K562 (cell line): ENCODE data around the gene GRAMD2A. TPM values are rescaled to one million over a fixed set of nuclear protein-coding genes. Genes with fewer than 3 reads are reported as not detected.

Source experiments
- ATAC-seq: fragments of 200-7000 bp; cut with Tn5 transposase; 3 replicates; pipeline ENCODE4 v1.9.1; 2020; ENCODE audit warnings: moderate library complexity
- BruUV-seq: library from RNA; stranded (reverse); fragments of 400-500 nt; replicated peaks from 2 replicates; lab custom pipeline; 2021; lab: Mats Ljungman, UMichigan
- CTCF ChIA-PET: fragments of 300-600 bp; formaldehyde crosslinking; extraction: SDS; loops from one replicate; lab custom pipeline; 2021; ENCODE audit warnings: low intra/inter-chr PET ratio; lab: Yijun Ruan, JAX
- POLR2A ChIA-PET: fragments of 300-600, 350-650 bp; sonication (Branson Sonifier 250); formaldehyde crosslinking; extraction: SDS; loops from one replicate; lab custom pipeline; 2021; ENCODE audit warnings: antibody characterized with exemption, inconsistent platforms; lab: Yijun Ruan, JAX
- DNase-seq, 4 experiments: peaks; one replicate each; pipeline versions ENCODE4 v3.0.0 to v3.0.0-alpha.2; 2011 to 2018; ENCODE audit warnings: low spot score in 3 of 4, mixed read lengths in 3 of 4; ENCODE audit errors: extremely low read depth in 1 of 4
- FAIRE-seq: peaks from 2 replicates; lab custom pipeline; 2011; peaks lifted over from hg19 to GRCh38; lab: Jason Lieb, UNC
- H2AFZ ChIP-seq: 2 replicates; pipeline ENCODE4 v1.6.0; 2011; ENCODE audit warnings: low read depth, low read length, control low read depth, inconsistent platforms
- H3K27ac ChIP-seq: fragments of 200-600 bp; 3 replicates; pipeline ENCODE4 v1.8.0; 2011; ENCODE audit warnings: low read depth, mild to moderate bottlenecking, control low read depth, inconsistent platforms, low read length, moderate library complexity, mixed read lengths; ENCODE audit errors: extremely low read depth
- H3K27me3 ChIP-seq, 2 experiments: fragments of 300-600 bp in 1 of 2; 2 replicates in 1 of 2; 3 replicates in 1 of 2; pipeline versions ENCODE4 v1.6.0 to v1.8.0; 2011; ENCODE audit warnings: inconsistent platforms in 2 of 2, low read length in 2 of 2, mild to moderate bottlenecking in 1 of 2, mixed read lengths in 1 of 2, moderate library complexity in 1 of 2; ENCODE audit not compliant: control insufficient read depth in 2 of 2, insufficient read depth in 2 of 2
- H3K36me3 ChIP-seq: fragments of 300-600 bp; 3 replicates; pipeline ENCODE4 v1.8.0; 2011; ENCODE audit warnings: mild to moderate bottlenecking, low read length, inconsistent platforms; ENCODE audit not compliant: control insufficient read depth, insufficient read depth
- H3K4me1 ChIP-seq, 2 experiments: fragments of 200-600 bp in 1 of 2; replicated peaks in 1 of 2; 2 replicates in 1 of 2; 3 replicates in 1 of 2; pipeline versions ENCODE4 v1.5.1 to v1.8.0; 2011; ENCODE audit warnings: inconsistent platforms in 2 of 2, low read length in 2 of 2, mild to moderate bottlenecking in 1 of 2, mixed read lengths in 1 of 2, moderate library complexity in 1 of 2; ENCODE audit not compliant: control insufficient read depth in 2 of 2, insufficient read depth in 2 of 2
- H3K4me2 ChIP-seq: 2 replicates; pipeline ENCODE4 v1.6.1; 2011; ENCODE audit warnings: low read length, control low read depth, inconsistent platforms, mixed read lengths; ENCODE audit not compliant: insufficient read depth
- H3K4me3 ChIP-seq: fragments of 200-600 bp; sonication (generic), shearing (Covaris generic); 2 replicates; pipeline ENCODE4 v1.5.1; 2016; ENCODE audit warnings: control low read depth, inconsistent platforms
- H3K79me2 ChIP-seq: fragments of 200-600 bp; 3 replicates; pipeline ENCODE4 v1.8.0; 2011; ENCODE audit warnings: low read length, inconsistent platforms; ENCODE audit not compliant: control insufficient read depth, insufficient read depth
- H3K9ac ChIP-seq, 2 experiments: 2 replicates each; pipeline versions ENCODE4 v1.6.0 to v1.6.1; 2011; ENCODE audit warnings: low read depth in 2 of 2, low read length in 2 of 2, control low read depth in 1 of 2, inconsistent platforms in 1 of 2, mild to moderate bottlenecking in 1 of 2, mixed read lengths in 1 of 2; ENCODE audit not compliant: insufficient read depth in 1 of 2
- H3K9me1 ChIP-seq: one replicate; pipeline ENCODE4 v1.6.0; 2011; ENCODE audit warnings: inconsistent platforms, mild to moderate bottlenecking, low read length, moderate library complexity; ENCODE audit not compliant: control insufficient read depth, insufficient read depth
- H3K9me3 ChIP-seq: replicated peaks from 2 replicates; pipeline ENCODE4 v1.5.1; 2011; ENCODE audit warnings: low read depth, low read length, inconsistent platforms; ENCODE audit not compliant: control insufficient read depth, insufficient read depth
- H4K20me1 ChIP-seq: replicated peaks from 2 replicates; pipeline ENCODE4 v1.6.1; 2011; ENCODE audit warnings: low read length, inconsistent platforms, mixed read lengths; ENCODE audit not compliant: control insufficient read depth, insufficient read depth
- CREB1 ChIP-seq, 2 experiments: sonication (generic) in 1 of 2; formaldehyde crosslinking in 1 of 2; IDR thresholded peaks; 2 replicates each; pipeline versions ENCODE4 v1.6.1 to v1.8.0; 2012 to 2022; ENCODE audit warnings: inconsistent platforms in 1 of 2, mild to moderate bottlenecking in 1 of 2, missing genetic modification reagents in 1 of 2, moderate library complexity in 1 of 2
- CREBBP ChIP-seq: IDR thresholded peaks from one replicate; pipeline ENCODE4 v1.6.1; 2012; ENCODE audit warnings: low read depth, mild to moderate bottlenecking, control low read depth, inconsistent platforms, low read length
- CTCF ChIP-seq, 3 experiments: IDR thresholded peaks in 2 of 3; conservative IDR thresholded peaks in 1 of 3; 2 replicates each; pipeline ENCODE4 v1.5.1; 2011 to 2012; ENCODE audit warnings: low read length in 3 of 3, mild to moderate bottlenecking in 3 of 3, control low read depth in 2 of 3, improper control_type of control experiment in 1 of 3, inconsistent platforms in 1 of 3, low read depth in 1 of 3, mixed read lengths in 1 of 3, moderate library complexity in 1 of 3; ENCODE audit not compliant: insufficient read depth in 2 of 3
- E2F1 ChIP-seq: sonication (generic); formaldehyde crosslinking; IDR thresholded peaks from 2 replicates; pipeline ENCODE4 v1.8.1; 2023; ENCODE audit warnings: mild to moderate bottlenecking, missing genetic modification reagents, moderate library complexity
- ELF2 ChIP-seq: fragments of 250-450 bp; sonication (Bioruptor Pico); IDR thresholded peaks from 2 replicates; pipeline ENCODE4 v1.5.0; 2021; ENCODE audit warnings: mild to moderate bottlenecking
- GABPA ChIP-seq: fragments of 200-800 bp; sonication (Bioruptor generic); conservative IDR thresholded peaks from 2 replicates; pipeline ENCODE4 v1.6.1; 2016; ENCODE audit warnings: low read depth, missing genetic modification characterization, missing compliant biosample characterization
- LEF1 ChIP-seq: fragments of 450-650 bp; IDR thresholded peaks from 2 replicates; pipeline ENCODE4 v1.6.1; 2016; ENCODE audit warnings: mild to moderate bottlenecking
- NCOA6 ChIP-seq: fragments of 450-650 bp; IDR thresholded peaks from 2 replicates; pipeline ENCODE4 v1.6.1; 2017; ENCODE audit warnings: mild to moderate bottlenecking
- NFATC3 ChIP-seq: fragments of 450-650 bp; IDR thresholded peaks from 2 replicates; pipeline ENCODE4 v1.6.1; 2017; ENCODE audit warnings: mild to moderate bottlenecking
- NR3C1 ChIP-seq: sonication (generic); formaldehyde crosslinking; IDR thresholded peaks from 2 replicates; pipeline ENCODE4 v1.8.1; 2022; ENCODE audit warnings: missing genetic modification reagents
- POLR2G ChIP-seq: fragments of 200-400 bp; formaldehyde crosslinking; IDR thresholded peaks from 2 replicates; pipeline ENCODE4 v1.6.1; 2017; ENCODE audit warnings: low read depth, mild to moderate bottlenecking, antibody characterized with exemption, low read length, moderate library complexity
- POLR3A ChIP-seq: IDR thresholded peaks from 2 replicates; pipeline ENCODE4 v1.6.1; 2011; ENCODE audit warnings: borderline replicate concordance, mild to moderate bottlenecking, moderate library complexity; ENCODE audit not compliant: insufficient read length, insufficient read depth; ENCODE audit errors: extremely low read depth
- THRB ChIP-seq: fragments of 450-650 bp; formaldehyde crosslinking; conservative IDR thresholded peaks from 2 replicates; pipeline ENCODE4 v1.4.0; 2022; ENCODE audit warnings: mild to moderate bottlenecking, missing genetic modification characterization
- WGBS: fragments of 100-300 bp; shearing (Covaris generic); methylation state at CpG from one replicate; pipeline ENCODE4 v1.1.6; 2016; ENCODE audit warnings: low coverage, mixed read lengths; ENCODE audit not compliant: insufficient coverage; ENCODE audit errors: missing lambda C conversion rate; 5-methylcytosine and 5-hydroxymethylcytosine counted together
- in situ Hi-C: fragments of 300-500 bp; cut with MboI; formaldehyde crosslinking; loops from 4 replicates; pipeline ENCODE4 v1.15.0; 2018; ENCODE audit warnings: inconsistent platforms, mixed read lengths
- intact Hi-C: fragments of 100-400 bp; cut with micrococcal nuclease; formaldehyde crosslinking; loops from 2 replicates; pipeline ENCODE4 v1.14.2; 2022
- polyA plus RNA-seq, 8 experiments: library from polyadenylated mRNA; depleted of rRNA in 4 of 8; stranded (reverse) in 5 of 8; unstranded in 3 of 8; fragments of >200 nt; fragmentation: Nextera tagmentation in 2 of 8; fragmentation: Illumina TruSeq in 1 of 8; extraction: Ambion mirVana in 2 of 8; extraction: Trizol in 1 of 8; gene quantifications; 2 replicates each; pipeline versions ENCODE4 v1.2.1 to v1.2.3, GENCODE V29; 2011 to 2014; ENCODE audit warnings: inconsistent platforms in 1 of 8, missing spikeins in 1 of 8
- total RNA-seq, 7 experiments: library from RNA; depleted of rRNA in 6 of 7; stranded (reverse); fragments of >200 nt in 6 of 7; fragmentation: Illumina TruSeq in 2 of 7; extraction: Trizol in 2 of 7; gene quantifications; 2 replicates each; pipeline versions ENCODE4 v1.2.1 to v1.2.3, GENCODE V29; 2011 to 2021; ENCODE audit warnings: low replicate concordance in 1 of 7

The GRAMD2A gene
- total and polyA plus RNA-seq, 9 of the 15 experiments (the other 6 are each of a cell fraction or from before 2014, with no cell fraction given), result 0.08 to 0.22 TPM; not detected in 7

GRCh38 chr15:72124218-72124617 lies 73.4 kb downstream of the GRAMD2A start (continued):
- TF ChIP-seq ELF2 (CRISPR knock-in tag) (no peak), NCOA6 (no peak), NFATC3 (no peak), E2F1 (CRISPR knock-in tag) (no peak), GABPA (tag) (no peak), CREB1 (IDR thresholded peaks at IDR 0.05) (no peak), CREB1 (CRISPR knock-in tag; IDR thresholded peaks at IDR 0.05) (no peak), LEF1 (no peak), NR3C1 (CRISPR knock-in tag) (no peak)
- TF ChIP-seq, all 486 proteins: peak for 0

GRCh38 chr15:72118017-72118978 lies 79.3 kb downstream of the GRAMD2A start, which contains the start of the genes MYO9A and SENP8:
Gene MYO9A, minus strand, starts transcription at chr15:72118150. Its CDS starts 71,587 bp downstream, at chr15:72046563.
Gene SENP8, plus strand, starts transcription at chr15:72118403. Its CDS starts 21,221 bp downstream, at chr15:72139624.
- Histone ChIP-seq H3K9me3 (no peaks in the 10 kb centered on the region), H2AFZ (peak within 1 kb of the TSS; percentile 100), H4K20me1 (no peaks in the 10 kb centered on the region), H3K27ac (peak within 1 kb of the TSS; percentile 95), H3K4me3 (peak within 1 kb of the TSS; percentile 60), H3K9ac (peak within 1 kb of the TSS; percentile 95 to 100), H3K36me3 (no peaks in the 10 kb centered on the region), H3K27me3 (no peaks in the 10 kb centered on the region), H3K4me2 (peak within 1 kb of the TSS; percentile 94), H3K4me1 (peaks cover 5 to 17% of the 10 kb centered on the region in 2 experiments; a peak in 2 of 5 replicates), H3K9me1 (no peaks in the 10 kb centered on the region), H3K79me2 (peaks cover 19% of the 10 kb centered on the region)
- FAIRE-seq (peak; percentile 96), ATAC-seq (peak; percentile 83), DNase-seq (peak; percentile 97 to 98 (median 98))
- TSS peak; percentile 77 for BruUV-seq
- intact Hi-C loops (no loop called here), in situ Hi-C loops (no loop called here)
- POLR2A ChIA-PET, result interaction anchor here (0.6 to 0.9 kb wide), 4 partner anchors 9 to 1183 kb away, joined by 3 read pairs; no protein-coding TSS in a partner anchor
- under 1% methylated on average over 60 of the region's 69 CpGs for WGBS
- CTCF ChIA-PET, result no interaction called here
- TF ChIP-seq THRB (0 out of 2 replicates have a peak, but pooled peaks have one; percentile 46), NFATC3 (no peak), CTCF (IDR thresholded peaks at IDR 0.05 in 2 of 3, conservative IDR thresholded peaks at IDR 0.05 in 1 of 3; ENCODE audit: insufficient read depth in 2 of 3, low read depth in 1 of 3, low read length in 3 of 3) (peak in 1 of 3 experiments; percentile 29; a peak in 2 of 6 replicates), POLR2G (no peak; the same call in 1 of the 2 replicates), CREBBP (no peak), POLR3A (no peak)
